ENCODE results near the gene RBMS3.

- TF ChIP-seq CHD2 (IDR thresholded peaks at IDR 0.05; ENCODE audit: low read depth, low read length), result no peak
- no peak for TF ChIP-seq MTA3 (CRISPR knock-in tag; IDR thresholded peaks at IDR 0.05)
- no peak for TF ChIP-seq ATF4 (CRISPR knock-in tag; IDR thresholded peaks at IDR 0.05)
- no peak for TF ChIP-seq CTCF (CRISPR knock-in tag; IDR thresholded peaks at IDR 0.05)
- TF ChIP-seq KLF16 (CRISPR knock-in tag; IDR thresholded peaks at IDR 0.05), result no peak
- no peak for TF ChIP-seq SOX13 (IDR thresholded peaks at IDR 0.05)
- no peak for TF ChIP-seq SOX13 (CRISPR knock-in tag; conservative IDR thresholded peaks at IDR 0.05 in 1 of 2, IDR thresholded peaks at IDR 0.05 in 1 of 2)
- no peak for TF ChIP-seq ARID5B (CRISPR knock-in tag; IDR thresholded peaks at IDR 0.05)
- TF ChIP-seq PBX2 (CRISPR knock-in tag; IDR thresholded peaks at IDR 0.05), result no peak
Observed at GRCh38 chr3:29545615-29546014, 264.7 kb downstream of the RBMS3 start.
